Measurements from ENCODE around the gene LLCFC1.

DNA sequence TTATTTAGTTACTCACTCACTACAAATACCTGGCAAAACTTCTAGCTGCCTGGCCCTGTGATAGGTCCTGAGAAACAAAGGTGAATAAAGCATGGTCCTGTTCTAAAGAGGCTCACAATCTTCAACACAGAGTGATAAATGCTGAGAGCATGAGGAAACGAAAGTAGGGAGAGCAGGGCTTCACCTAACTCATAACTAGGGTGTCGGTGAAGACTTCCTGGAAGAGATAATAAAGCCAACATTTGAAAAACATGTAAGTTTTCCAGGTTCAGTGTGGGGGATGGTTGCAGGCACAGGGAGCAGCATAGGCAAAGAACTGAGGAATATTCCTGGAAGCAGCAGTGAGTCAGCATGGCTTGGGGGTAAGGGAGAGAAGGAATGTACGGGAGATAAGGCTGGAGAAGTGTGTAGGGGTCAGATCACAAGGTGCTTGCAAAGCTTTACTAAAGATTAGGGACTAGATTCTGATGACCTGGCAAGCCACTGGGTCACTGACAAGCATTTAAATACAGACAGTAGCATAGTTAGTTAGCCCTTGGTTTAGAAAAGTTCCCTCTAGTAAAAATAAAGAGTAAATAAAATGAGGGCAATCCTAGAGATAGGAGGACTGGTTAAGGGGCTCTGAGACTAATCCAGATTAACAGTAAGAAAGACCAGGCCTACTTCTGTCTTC lies 17.8 kb downstream of the LLCFC1 start:
- TF ChIP-seq, protein P1, sequence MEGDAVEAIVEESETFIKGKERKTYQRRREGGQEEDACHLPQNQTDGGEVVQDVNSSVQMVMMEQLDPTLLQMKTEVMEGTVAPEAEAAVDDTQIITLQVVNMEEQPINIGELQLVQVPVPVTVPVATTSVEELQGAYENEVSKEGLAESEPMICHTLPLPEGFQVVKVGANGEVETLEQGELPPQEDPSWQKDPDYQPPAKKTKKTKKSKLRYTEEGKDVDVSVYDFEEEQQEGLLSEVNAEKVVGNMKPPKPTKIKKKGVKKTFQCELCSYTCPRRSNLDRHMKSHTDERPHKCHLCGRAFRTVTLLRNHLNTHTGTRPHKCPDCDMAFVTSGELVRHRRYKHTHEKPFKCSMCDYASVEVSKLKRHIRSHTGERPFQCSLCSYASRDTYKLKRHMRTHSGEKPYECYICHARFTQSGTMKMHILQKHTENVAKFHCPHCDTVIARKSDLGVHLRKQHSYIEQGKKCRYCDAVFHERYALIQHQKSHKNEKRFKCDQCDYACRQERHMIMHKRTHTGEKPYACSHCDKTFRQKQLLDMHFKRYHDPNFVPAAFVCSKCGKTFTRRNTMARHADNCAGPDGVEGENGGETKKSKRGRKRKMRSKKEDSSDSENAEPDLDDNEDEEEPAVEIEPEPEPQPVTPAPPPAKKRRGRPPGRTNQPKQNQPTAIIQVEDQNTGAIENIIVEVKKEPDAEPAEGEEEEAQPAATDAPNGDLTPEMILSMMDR (conservative IDR thresholded peaks at IDR 0.05; ENCODE audit: low read depth, low read length): no peak
- no peak for TF ChIP-seq EZH2 (IDR thresholded peaks at IDR 0.05; ENCODE audit: borderline replicate concordance, low read depth, low read length, poor library complexity, severe bottlenecking)
